Activated CD4-positive, alpha-beta T cell treated with anti-CD3 and anti-CD28 coated beads, Interleukin-2, amount 10 ng/mL, durations not matched to agents 7 days and 5 days (primary cell): Measurements from ENCODE around the gene PRPF19. TPM values are rescaled to one million over a fixed set of nuclear protein-coding genes. Genes with fewer than 3 reads are reported as not detected.

Experiments
- CTCF ChIA-PET: fragments of 350-600 bp; sonication (Branson Sonifier 250); formaldehyde crosslinking; loops from one replicate; lab custom pipeline; 2021; ENCODE audit warnings: antibody characterized with exemption; lab: Charles Lee
- POLR2A ChIA-PET: fragments of 350-600 bp; sonication (Branson Sonifier 250); formaldehyde crosslinking; loops from one replicate; lab custom pipeline; 2021; ENCODE audit warnings: antibody characterized with exemption; lab: Charles Lee
- DNase-seq: peaks from one replicate; pipeline ENCODE4 v3.0.0-alpha.2; 2020
- H3K27ac Mint-ChIP-seq: one replicate; pipeline ENCODE4 v1.8.0; 2021; ENCODE audit warnings: mild to moderate bottlenecking, moderate library complexity, mixed read lengths
- H3K27me3 Mint-ChIP-seq: one replicate; pipeline ENCODE4 v1.8.0; 2021; ENCODE audit warnings: mixed read lengths
- H3K36me3 Mint-ChIP-seq: one replicate; pipeline ENCODE4 v1.8.0; 2021; ENCODE audit warnings: low read depth, mixed read lengths
- H3K4me1 Mint-ChIP-seq: one replicate; pipeline ENCODE4 v1.8.0; 2021; ENCODE audit warnings: mixed read lengths
- H3K4me3 Mint-ChIP-seq: one replicate; pipeline ENCODE4 v1.8.0; 2021; ENCODE audit warnings: mild to moderate bottlenecking, moderate library complexity, mixed read lengths
- H3K9me3 Mint-ChIP-seq: one replicate; pipeline ENCODE4 v1.8.0; 2021; ENCODE audit warnings: mixed read lengths
- total RNA-seq, 2 experiments: library from RNA; stranded (reverse); gene quantifications; one replicate each; pipeline ENCODE4 v1.2.3, GENCODE V29; 2021

The PRPF19 gene
- total RNA-seq, 2 experiments from 2014 or later = 125 to 128 TPM

DNA sequence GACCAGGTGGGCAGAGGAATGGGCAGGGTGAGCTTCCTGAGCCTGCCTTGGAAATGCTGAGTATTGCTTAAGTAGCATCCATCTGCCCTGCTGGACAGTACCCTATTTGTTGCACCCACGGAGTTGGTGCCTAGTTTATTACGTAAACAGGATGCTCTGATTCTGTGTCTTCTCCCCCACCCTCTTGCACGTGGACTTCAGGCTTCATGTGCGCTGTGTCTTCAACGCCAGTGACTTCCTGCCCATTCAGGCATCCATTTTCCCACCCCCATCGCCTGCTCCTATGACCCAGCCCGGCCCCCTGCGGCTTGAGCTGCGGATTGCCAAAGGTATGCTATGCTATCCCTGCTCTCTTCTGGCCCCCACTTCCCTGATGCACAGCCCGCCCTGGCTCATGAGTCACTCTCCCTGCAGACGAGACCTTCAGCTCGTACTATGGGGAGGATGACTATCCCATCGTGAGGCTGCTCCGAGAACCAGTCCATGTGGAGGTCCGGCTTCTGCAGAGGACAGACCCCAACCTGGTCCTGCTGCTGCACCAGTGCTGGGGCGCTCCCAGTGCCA, 33.3 kb downstream of the PRPF19 start:
- no peak overlapping the region for H3K4me3 Mint-ChIP-seq

GRCh38 chr11:60872124-60872960, 34.0 kb downstream of the PRPF19 start:
- POLR2A ChIA-PET = no interaction called here
- DNase-seq = no peak
- Mint-ChIP-seq H3K36me3 (no peaks in the 10 kb centered on the region), H3K9me3 (no peaks in the 10 kb centered on the region), H3K4me3 (no peak overlapping the region), H3K27ac (peak overlapping the region; percentile 9), H3K4me1 (peaks cover 52% of the 10 kb centered on the region), H3K27me3 (no peaks in the 10 kb centered on the region)
- CTCF ChIA-PET = interaction anchor here (0.8 to 2.1 kb wide), 8 partner anchors 8 to 88 kb away, joined by 3 to 9 read pairs (median 4); partner anchors contain the start of gene PTGDR2

More for the DNA sequence above, 33.3 kb downstream of the PRPF19 start:
- Mint-ChIP-seq H3K27ac (peak overlapping the region; percentile 82), H3K4me1 (peaks cover 50% of the 10 kb centered on the region), H3K36me3 (no peaks in the 10 kb centered on the region), H3K9me3 (no peaks in the 10 kb centered on the region), H3K27me3 (no peaks in the 10 kb centered on the region)
- CTCF ChIA-PET = interaction anchor here (0.8 to 1.8 kb wide), 4 partner anchors 8 to 89 kb away, joined by 3 to 6 read pairs (median 3); no protein-coding TSS in a partner anchor
- DNase-seq = no peak
- POLR2A ChIA-PET = no interaction called here

- ChIA-PET POLR2A (no interaction called here), CTCF (interaction anchor here (1.3 to 2.1 kb wide), 6 partner anchors 9 to 24 kb away, joined by 4 to 9 read pairs (median 4); partner anchors contain the start of gene PTGDR2)
- Mint-ChIP-seq H3K9me3 (no peaks in the 10 kb centered on the region), H3K27me3 (no peaks in the 10 kb centered on the region), H3K4me1 (peaks cover 52% of the 10 kb centered on the region), H3K4me3 (no peak overlapping the region), H3K27ac (peak overlapping the region; percentile 41), H3K36me3 (no peaks in the 10 kb centered on the region)
- no peak for DNase-seq
Measured at GRCh38 chr11:60871378-60872061, 34.9 kb downstream of the PRPF19 start.

DNA sequence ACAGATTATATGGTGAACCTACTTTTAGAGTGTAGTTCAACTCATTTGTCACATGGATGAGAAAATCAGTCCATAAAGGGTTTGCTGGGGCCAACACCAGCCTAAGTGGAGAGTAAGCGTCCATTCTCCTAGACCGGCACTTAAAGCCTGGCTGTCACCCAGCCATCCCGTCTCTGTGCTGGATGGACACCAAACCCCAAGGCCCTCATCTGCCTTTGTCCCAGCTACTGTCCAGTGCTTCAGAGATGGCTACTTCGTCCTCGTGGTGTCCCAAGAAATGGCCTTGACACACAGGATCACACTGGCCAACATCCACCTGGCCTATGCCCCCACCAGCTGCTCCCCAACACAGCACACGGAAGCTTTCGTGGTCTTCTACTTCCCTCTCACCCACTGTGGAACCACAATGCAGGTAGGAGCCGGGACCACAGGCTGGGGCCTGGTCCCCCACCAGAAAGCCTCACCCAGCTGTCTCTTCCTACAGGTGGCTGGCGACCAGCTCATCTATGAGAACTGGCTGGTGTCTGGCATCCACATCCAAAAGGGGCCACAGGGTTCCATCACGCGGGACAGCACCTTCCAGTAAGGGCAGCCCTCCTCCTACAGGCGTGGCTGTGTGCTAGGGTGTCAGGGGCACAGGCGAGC, 35.5 kb downstream of the PRPF19 start:
- CTCF ChIA-PET = interaction anchor here (0.6 to 2.1 kb wide), 8 partner anchors 9 to 157 kb away, joined by 3 to 9 read pairs (median 4); partner anchors contain the start of gene PTGDR2

DNA sequence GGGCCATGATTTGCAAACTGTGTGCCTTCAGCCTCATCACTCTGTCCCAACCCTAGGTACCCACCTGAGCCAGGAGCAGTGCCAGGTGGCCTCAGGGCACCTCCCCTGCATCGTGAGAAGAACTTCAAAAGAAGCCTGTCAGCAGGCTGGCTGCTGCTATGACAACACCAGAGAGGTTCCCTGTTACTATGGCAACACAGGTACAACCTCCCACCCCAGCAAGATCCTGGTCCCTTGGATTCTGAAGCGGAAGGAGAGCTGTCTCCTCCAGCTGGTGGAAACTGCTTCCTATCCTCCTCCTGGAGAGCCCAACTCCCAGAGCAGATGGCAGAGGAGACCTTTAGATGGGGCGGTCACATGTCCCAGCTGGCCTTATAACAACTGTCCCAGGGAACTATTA, 36.1 kb downstream of the PRPF19 start:
- Mint-ChIP-seq H3K4me1 (peaks cover 55% of the 10 kb centered on the region), H3K4me3 (no peak overlapping the region), H3K27me3 (no peaks in the 10 kb centered on the region), H3K36me3 (no peaks in the 10 kb centered on the region), H3K27ac (no peak overlapping the region), H3K9me3 (no peaks in the 10 kb centered on the region)
- ChIA-PET CTCF (interaction anchor here (0.9 to 1.9 kb wide), 5 partner anchors 9 to 29 kb away, joined by 3 to 4 read pairs (median 3); no protein-coding TSS in a partner anchor), POLR2A (no interaction called here)
- DNase-seq = no peak

More for the DNA sequence above, 35.5 kb downstream of the PRPF19 start:
- DNase-seq = no peak
- Mint-ChIP-seq H3K27me3 (no peaks in the 10 kb centered on the region), H3K4me1 (peaks cover 52% of the 10 kb centered on the region), H3K9me3 (no peaks in the 10 kb centered on the region), H3K4me3 (no peak overlapping the region), H3K36me3 (no peaks in the 10 kb centered on the region), H3K27ac (peak overlapping the region; percentile 41)
- POLR2A ChIA-PET = no interaction called here

- CTCF ChIA-PET = interaction anchor here (0.9 to 1.9 kb wide), 4 partner anchors 8 to 30 kb away, joined by 3 to 4 read pairs (median 4); no protein-coding TSS in a partner anchor
- Mint-ChIP-seq H3K4me1 (peaks cover 61% of the 10 kb centered on the region), H3K4me3 (no peak overlapping the region), H3K27ac (peak overlapping the region; percentile 58), H3K27me3 (no peaks in the 10 kb centered on the region), H3K9me3 (no peaks in the 10 kb centered on the region), H3K36me3 (no peaks in the 10 kb centered on the region)
- DNase-seq = no peak
- POLR2A ChIA-PET = no interaction called here
Measured at GRCh38 chr11:60869451-60869825, 36.9 kb downstream of the PRPF19 start.

DNA sequence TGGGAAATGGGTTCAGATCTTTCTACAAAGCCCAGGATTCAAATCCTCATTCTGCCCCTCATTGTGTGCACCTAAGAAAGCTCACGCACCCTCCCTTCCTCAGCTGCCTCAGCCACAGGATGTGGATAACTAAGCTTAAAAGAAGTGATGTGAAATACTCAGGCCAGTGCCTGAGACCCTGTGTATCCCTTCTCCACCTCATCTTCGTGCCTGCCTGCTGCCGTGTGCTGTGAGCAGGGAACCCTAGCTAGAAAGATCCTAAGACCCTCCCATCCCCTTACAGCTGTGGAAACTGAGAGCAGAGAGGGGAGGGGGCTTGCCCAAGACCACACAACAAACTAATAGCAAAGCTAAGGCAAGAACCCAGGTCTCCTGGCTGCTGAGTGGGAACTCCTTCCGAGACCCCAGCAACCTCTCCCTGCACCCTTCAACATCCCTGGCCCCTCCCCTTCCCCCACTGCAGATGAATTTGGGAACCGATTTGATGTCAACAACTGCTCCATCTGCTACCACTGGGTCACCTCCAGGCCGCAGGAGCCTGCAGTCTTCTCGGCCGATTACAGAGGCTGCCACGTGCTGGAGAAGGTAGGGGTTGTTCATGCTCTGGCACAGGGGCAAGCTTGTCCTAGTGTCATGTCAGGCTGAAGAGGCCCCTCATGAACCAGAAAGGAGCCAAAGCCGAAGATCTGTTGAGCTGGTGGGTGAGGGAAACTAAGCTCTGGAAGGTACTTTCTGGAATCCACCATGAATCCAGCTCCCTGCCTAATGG, 37.5 kb downstream of the PRPF19 start:
- Mint-ChIP-seq H3K27ac (peak overlapping the region; percentile 72), H3K27me3 (no peaks in the 10 kb centered on the region), H3K36me3 (no peaks in the 10 kb centered on the region), H3K4me3 (no peak overlapping the region), H3K4me1 (peaks cover 62% of the 10 kb centered on the region), H3K9me3 (no peaks in the 10 kb centered on the region)
- DNase-seq = no peak
- CTCF ChIA-PET = interaction anchor here (1.4 to 1.9 kb wide), 3 partner anchors 8 to 30 kb away, joined by 3 to 4 read pairs (median 4); no protein-coding TSS in a partner anchor
- POLR2A ChIA-PET = no interaction called here

- Mint-ChIP-seq H3K4me1 (peaks cover 56% of the 10 kb centered on the region), H3K4me3 (no peak overlapping the region), H3K36me3 (no peaks in the 10 kb centered on the region), H3K9me3 (no peaks in the 10 kb centered on the region), H3K27ac (peak overlapping the region; percentile 72), H3K27me3 (no peaks in the 10 kb centered on the region)
- ChIA-PET POLR2A (interaction anchor here (0.6 kb wide), 1 partner anchor 174 kb away, joined by 3 read pairs; no protein-coding TSS in a partner anchor), CTCF (interaction anchor here (0.6 to 0.9 kb wide), 2 partner anchors 19 to 105 kb away, joined by 3 to 6 read pairs; no protein-coding TSS in a partner anchor)
- DNase-seq = no peak
Measured at GRCh38 chr11:60867871-60868681, 38.3 kb downstream of the PRPF19 start.

DNA sequence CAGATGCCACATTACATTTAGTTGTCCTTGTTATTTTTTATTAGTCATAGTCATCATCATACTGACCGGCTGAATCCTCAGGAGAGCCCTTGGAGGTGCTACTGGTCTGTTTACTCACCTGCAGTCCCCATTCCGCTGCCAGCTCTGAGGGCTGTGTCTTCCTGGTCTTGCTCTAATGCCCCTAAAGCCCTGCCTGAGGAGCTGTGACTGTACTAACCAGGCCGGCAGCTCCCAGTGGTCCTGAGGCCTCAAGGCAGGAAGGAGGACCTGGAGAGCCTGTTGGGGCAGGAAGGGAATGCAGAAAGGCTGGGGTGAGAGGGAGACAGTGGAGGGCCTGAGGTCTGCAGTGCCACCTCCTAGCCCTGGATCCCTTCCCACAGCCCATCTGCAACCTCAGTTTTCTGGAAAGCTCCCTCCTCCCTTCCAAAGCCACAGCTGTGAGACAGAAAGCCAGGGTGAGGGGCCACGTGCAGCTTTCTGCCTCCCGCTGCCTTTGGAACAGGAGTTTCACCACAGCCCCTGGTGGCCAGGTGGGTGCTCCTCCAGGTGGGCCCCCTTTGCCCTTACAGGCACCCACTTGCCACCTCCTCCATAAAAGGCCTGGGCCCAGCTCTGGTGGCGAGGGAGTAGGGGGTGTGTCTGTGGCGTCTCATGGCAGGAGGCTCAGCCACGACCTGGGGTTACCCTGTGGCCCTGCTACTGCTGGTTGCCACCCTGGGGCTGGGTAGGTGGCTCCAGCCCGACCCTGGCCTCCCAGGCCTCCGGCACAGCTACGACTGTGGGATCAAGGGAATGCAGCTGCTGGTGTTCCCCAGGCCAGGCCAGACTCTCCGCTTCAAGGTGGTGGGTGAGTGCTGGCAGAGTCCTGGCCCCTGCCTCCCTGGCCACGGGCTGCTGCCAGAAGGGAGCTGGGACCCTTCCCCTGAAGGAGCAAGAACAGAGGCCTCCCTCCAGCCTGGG, 39.2 kb downstream of the PRPF19 start, which contains the start of gene ZP1:
TSS of gene ZP1 (plus strand) at position 632 of the 960 bp plus-strand sequence. CDS start at position 652, 20 bp downstream.
- peaks cover 49% of the 10 kb centered on the region for H3K4me1 Mint-ChIP-seq
- peak within 1 kb of the TSS; percentile 72 for H3K27ac Mint-ChIP-seq

More for the DNA sequence above, 39.2 kb downstream of the PRPF19 start, which contains the start of gene ZP1:
- Mint-ChIP-seq H3K27me3 (peaks cover 2% of the 10 kb centered on the region), H3K36me3 (no peaks in the 10 kb centered on the region), H3K9me3 (no peaks in the 10 kb centered on the region), H3K4me3 (no peak within 1 kb of the TSS)
- POLR2A ChIA-PET = no interaction called here
- CTCF ChIA-PET = interaction anchor here (0.6 to 2.6 kb wide), 3 partner anchors 20 to 104 kb away, joined by 3 to 9 read pairs (median 6); no protein-coding TSS in a partner anchor
- no peak for DNase-seq
